HG03457 (cell line): ENCODE measurements around the gene LSR.

ENCODE experiments used
- ATAC-seq: cut with Tn5 transposase; IDR thresholded peaks from one replicate; pipeline ENCODE4 v1.9.1; 2021; ENCODE audit warnings: moderate number of reproducible peaks; ENCODE audit not compliant: unreplicated experiment

LSR gene

GRCh38 chr19:35298561-35298972, 49.8 kb downstream of the LSR start:
- ATAC-seq, result no peak

- ATAC-seq, result no peak
These were observed 50.9 kb downstream of the LSR start for GRCh38 chr19:35299523-35300338.

- ATAC-seq, result no peak
These were observed 51.5 kb downstream of the LSR start for GRCh38 chr19:35300339-35300649.

- ATAC-seq, result no peak
These were observed 53.2 kb downstream of the LSR start for GRCh38 chr19:35301961-35302360.

GRCh38 chr19:35302446-35302845, 53.6 kb downstream of the LSR start:
- no peak for ATAC-seq

- no peak for ATAC-seq
These were observed 54.6 kb downstream of the LSR start for GRCh38 chr19:35303357-35303915.

- no peak for ATAC-seq
These were observed 55.2 kb downstream of the LSR start for GRCh38 chr19:35304036-35304435.

- no peak for ATAC-seq
These were observed 56.4 kb downstream of the LSR start for GRCh38 chr19:35305181-35305580.

- ATAC-seq, result no peak
These were observed 57.9 kb downstream of the LSR start for GRCh38 chr19:35306473-35307246.

- no peak for ATAC-seq
These were observed 59.1 kb downstream of the LSR start for GRCh38 chr19:35307931-35308330.

- no peak for ATAC-seq
These were observed 60.1 kb downstream of the LSR start for GRCh38 chr19:35308910-35309309.

- no peak for ATAC-seq
These were observed 60.9 kb downstream of the LSR start for GRCh38 chr19:35309481-35310279.

GRCh38 chr19:35310331-35310730, 61.5 kb downstream of the LSR start:
- ATAC-seq, result no peak

- ATAC-seq, result no peak
These were observed 62.1 kb downstream of the LSR start for GRCh38 chr19:35310811-35311465.

GRCh38 chr19:35311901-35312665, 63.3 kb downstream of the LSR start:
- ATAC-seq, result no peak

GRCh38 chr19:35313587-35313986, 64.8 kb downstream of the LSR start:
- no peak for ATAC-seq

GRCh38 chr19:35314031-35314430, 65.2 kb downstream of the LSR start:
- no peak for ATAC-seq

- ATAC-seq, result no peak
These were observed 66.2 kb downstream of the LSR start for GRCh38 chr19:35314858-35315470.

GRCh38 chr19:35315883-35316282, 67.1 kb downstream of the LSR start:
- no peak for ATAC-seq

GRCh38 chr19:35316560-35316959, 67.8 kb downstream of the LSR start:
- ATAC-seq, result no peak
